ENCODE results near the gene TM9SF1.

TM9SF1 gene

DNA sequence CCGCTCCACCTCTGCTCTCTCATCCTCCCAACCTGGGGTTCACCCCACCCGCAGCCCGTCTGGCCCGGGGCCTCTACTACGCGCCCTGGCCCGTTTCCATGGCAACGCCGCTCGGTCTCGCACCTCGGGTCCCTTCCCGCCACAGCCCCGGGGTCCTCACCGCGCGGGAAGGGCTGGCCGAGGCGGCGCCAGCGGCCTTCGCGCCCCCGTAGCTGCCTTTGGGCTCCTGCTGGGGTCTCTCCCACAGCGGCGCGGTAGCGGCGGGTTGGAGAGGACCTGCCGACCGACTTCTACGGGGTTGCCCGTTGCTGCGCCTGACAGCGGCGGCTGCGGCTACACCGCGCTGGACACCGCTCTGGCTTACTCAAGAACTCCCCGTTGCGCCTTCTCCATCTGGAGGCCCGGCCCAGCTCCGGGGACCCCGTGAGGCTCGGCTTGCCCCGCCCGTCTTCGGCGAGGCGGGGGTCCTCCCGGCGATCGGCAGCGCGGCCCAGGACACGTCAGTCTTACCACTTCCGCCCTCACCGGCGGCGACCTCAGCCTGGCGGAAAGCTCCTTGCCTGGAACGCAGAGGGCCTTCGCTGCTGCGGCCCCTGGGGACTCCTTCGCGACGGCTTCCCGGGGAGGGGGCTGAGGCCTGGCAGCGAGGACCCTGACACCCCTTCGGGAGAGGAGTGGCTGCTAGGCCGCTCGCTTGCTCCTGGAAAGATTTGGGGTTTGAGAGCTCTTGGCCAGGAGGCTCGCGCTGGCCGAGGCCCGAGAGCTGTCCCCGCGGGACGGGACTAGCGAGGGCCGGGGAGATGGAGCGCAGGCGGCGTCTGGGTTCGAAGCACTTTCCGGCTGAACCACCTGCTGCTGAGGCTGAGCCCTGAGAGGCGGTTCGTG lies at the start of gene TM9SF1:
TSS of gene TM9SF1 (minus strand) at position 256 of the 885 bp plus-strand sequence. CDS start 422 bp downstream, outside the sequence.
- H3K4me3 ChIP-seq (ENCODE audit: low read length): peak within 1 kb of the TSS; percentile 95
- peak within 1 kb of the TSS; percentile 99 for H3K27ac ChIP-seq (ENCODE audit: low read depth, low read length)
- no peaks in the 10 kb centered on the region for H3K27me3 ChIP-seq (ENCODE audit: control insufficient read depth, insufficient read depth, low read length)
- H3K4me1 ChIP-seq (ENCODE audit: control insufficient read depth, insufficient read depth, low read length): peaks cover 14% of the 10 kb centered on the region
- peak within 1 kb of the TSS; percentile 58 for H3K9ac ChIP-seq (ENCODE audit: low read length)
- H3K36me3 ChIP-seq (ENCODE audit: control insufficient read depth, insufficient read depth, low read length): peaks cover 7% of the 10 kb centered on the region

DNA sequence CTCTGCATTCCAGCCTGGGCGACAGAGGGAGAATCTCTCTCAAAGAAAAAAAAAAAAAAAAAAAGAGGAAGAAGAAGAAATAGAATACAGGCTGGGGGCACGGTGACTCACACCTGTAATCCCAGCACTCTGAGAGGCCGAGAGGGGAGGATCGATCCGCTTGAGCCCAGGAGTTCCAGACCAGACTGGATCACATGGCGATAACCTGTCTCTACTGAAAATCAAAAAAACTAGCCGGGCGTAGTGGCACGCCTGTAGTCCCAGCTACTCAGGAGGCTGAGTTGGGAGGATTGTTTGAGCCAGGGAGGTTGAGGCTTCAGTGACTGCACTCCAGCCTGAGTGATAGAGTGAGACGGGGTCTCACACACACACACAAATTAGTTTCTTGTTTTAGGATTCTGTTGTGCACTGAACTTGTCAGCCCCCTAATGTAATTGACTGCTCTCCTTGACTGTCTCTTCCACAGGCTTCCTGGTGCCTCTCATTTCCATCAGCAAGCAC lies 48.1 kb upstream of the TM9SF1 start:
- peaks cover 22% of the 10 kb centered on the region for H3K36me3 ChIP-seq (ENCODE audit: control insufficient read depth, insufficient read depth, low read length)
- no peak overlapping the region for H3K9ac ChIP-seq (ENCODE audit: low read length)
- peak overlapping the region; percentile 100 for H3K27ac ChIP-seq (ENCODE audit: low read depth, low read length)
- H3K27me3 ChIP-seq (ENCODE audit: control insufficient read depth, insufficient read depth, low read length): no peaks in the 10 kb centered on the region
- peak overlapping the region; percentile 80 for H3K4me3 ChIP-seq (ENCODE audit: low read length)
- H3K4me1 ChIP-seq (ENCODE audit: control insufficient read depth, insufficient read depth, low read length): peaks cover 15% of the 10 kb centered on the region

DNA sequence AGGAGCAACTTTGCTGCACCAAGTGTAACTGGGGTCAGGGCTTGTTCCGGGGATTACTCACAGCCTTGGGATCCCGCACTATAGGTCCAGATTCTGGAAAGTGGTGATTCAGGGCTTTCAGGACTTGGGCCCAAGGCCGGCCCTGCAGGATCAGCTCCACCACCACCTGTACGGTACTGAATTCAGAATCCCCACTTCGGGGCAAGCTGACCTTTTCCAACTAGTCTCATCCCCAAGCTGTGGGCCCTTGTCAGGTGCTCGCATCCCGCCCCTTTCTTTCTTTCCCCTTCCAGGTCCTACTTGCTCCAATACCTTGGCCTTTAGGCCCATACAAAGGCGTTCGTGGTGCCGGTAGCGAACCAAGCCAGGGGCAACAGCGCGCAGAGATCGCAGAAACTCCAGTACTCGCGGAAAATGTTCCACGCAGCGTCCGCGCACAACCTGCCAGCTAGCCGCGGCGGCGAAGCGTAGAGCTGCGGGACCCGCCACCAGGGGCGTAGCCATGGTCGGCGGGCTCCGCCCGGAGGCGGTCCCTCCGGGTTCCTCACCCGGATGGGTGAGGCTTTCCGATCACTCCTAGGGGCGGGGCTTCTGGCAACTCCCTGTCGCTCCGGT lies 46.7 kb upstream of the TM9SF1 start:
- Histone ChIP-seq H3K27ac (ENCODE audit: low read depth, low read length) (peak overlapping the region; percentile 100), H3K4me1 (ENCODE audit: control insufficient read depth, insufficient read depth, low read length) (peaks cover 15% of the 10 kb centered on the region)

GRCh38 chr14:24240110-24240918 lies 45.1 kb upstream of the TM9SF1 start:
- Histone ChIP-seq H3K27me3 (ENCODE audit: control insufficient read depth, insufficient read depth, low read length) (no peaks in the 10 kb centered on the region), H3K4me1 (ENCODE audit: control insufficient read depth, insufficient read depth, low read length) (peaks cover 15% of the 10 kb centered on the region), H3K27ac (ENCODE audit: low read depth, low read length) (no peak overlapping the region), H3K36me3 (ENCODE audit: control insufficient read depth, insufficient read depth, low read length) (peaks cover 36% of the 10 kb centered on the region), H3K9ac (ENCODE audit: low read length) (no peak overlapping the region), H3K4me3 (ENCODE audit: low read length) (peak overlapping the region; percentile 7)

More for the DNA sequence above, 46.7 kb upstream of the TM9SF1 start:
- peak overlapping the region; percentile 80 for H3K4me3 ChIP-seq (ENCODE audit: low read length)
- H3K27me3 ChIP-seq (ENCODE audit: control insufficient read depth, insufficient read depth, low read length): no peaks in the 10 kb centered on the region
- H3K36me3 ChIP-seq (ENCODE audit: control insufficient read depth, insufficient read depth, low read length): peaks cover 31% of the 10 kb centered on the region
- peak overlapping the region; percentile 97 for H3K9ac ChIP-seq (ENCODE audit: low read length)

- no peak overlapping the region for H3K9ac ChIP-seq (ENCODE audit: low read length)
- no peak overlapping the region for H3K27ac ChIP-seq (ENCODE audit: low read depth, low read length)
- H3K4me1 ChIP-seq (ENCODE audit: control insufficient read depth, insufficient read depth, low read length): peaks cover 16% of the 10 kb centered on the region
- H3K36me3 ChIP-seq (ENCODE audit: control insufficient read depth, insufficient read depth, low read length): peaks cover 36% of the 10 kb centered on the region
- no peaks in the 10 kb centered on the region for H3K27me3 ChIP-seq (ENCODE audit: control insufficient read depth, insufficient read depth, low read length)
- no peak overlapping the region for H3K4me3 ChIP-seq (ENCODE audit: low read length)
Observed at GRCh38 chr14:24238527-24239037, 43.3 kb upstream of the TM9SF1 start.

DNA sequence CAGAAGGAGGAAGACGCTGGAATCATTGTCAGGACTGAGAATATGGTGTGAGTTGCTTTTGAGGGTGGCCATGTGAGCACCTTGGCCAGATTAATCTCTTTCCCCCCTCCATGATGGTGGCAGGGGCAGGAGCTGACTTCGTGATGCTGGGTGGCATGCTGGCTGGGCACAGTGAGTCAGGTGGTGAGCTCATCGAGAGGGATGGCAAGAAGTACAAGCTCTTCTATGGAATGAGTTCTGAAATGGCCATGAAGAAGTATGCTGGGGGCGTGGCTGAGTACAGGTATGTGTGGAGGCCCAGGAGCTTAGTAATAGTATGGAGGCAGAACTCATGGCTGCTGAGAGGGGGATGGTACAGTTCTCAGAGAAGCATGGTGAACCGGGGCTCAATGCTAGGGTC lies 42.9 kb upstream of the TM9SF1 start:
- H3K4me1 ChIP-seq (ENCODE audit: control insufficient read depth, insufficient read depth, low read length): peaks cover 17% of the 10 kb centered on the region
- H3K36me3 ChIP-seq (ENCODE audit: control insufficient read depth, insufficient read depth, low read length): peaks cover 36% of the 10 kb centered on the region
- H3K9ac ChIP-seq (ENCODE audit: low read length): no peak overlapping the region
- no peak overlapping the region for H3K27ac ChIP-seq (ENCODE audit: low read depth, low read length)
- H3K27me3 ChIP-seq (ENCODE audit: control insufficient read depth, insufficient read depth, low read length): no peaks in the 10 kb centered on the region
- no peak overlapping the region for H3K4me3 ChIP-seq (ENCODE audit: low read length)

- Histone ChIP-seq H3K4me3 (ENCODE audit: low read length) (no peak overlapping the region), H3K9ac (ENCODE audit: low read length) (no peak overlapping the region), H3K36me3 (ENCODE audit: control insufficient read depth, insufficient read depth, low read length) (peaks cover 36% of the 10 kb centered on the region), H3K27me3 (ENCODE audit: control insufficient read depth, insufficient read depth, low read length) (no peaks in the 10 kb centered on the region), H3K27ac (ENCODE audit: low read depth, low read length) (no peak overlapping the region), H3K4me1 (ENCODE audit: control insufficient read depth, insufficient read depth, low read length) (peaks cover 17% of the 10 kb centered on the region)
Observed at GRCh38 chr14:24237463-24237955, 42.3 kb upstream of the TM9SF1 start.

- H3K36me3 ChIP-seq (ENCODE audit: control insufficient read depth, insufficient read depth, low read length): peaks cover 36% of the 10 kb centered on the region
- no peaks in the 10 kb centered on the region for H3K27me3 ChIP-seq (ENCODE audit: control insufficient read depth, insufficient read depth, low read length)
- no peak overlapping the region for H3K9ac ChIP-seq (ENCODE audit: low read length)
- peaks cover 17% of the 10 kb centered on the region for H3K4me1 ChIP-seq (ENCODE audit: control insufficient read depth, insufficient read depth, low read length)
- H3K4me3 ChIP-seq (ENCODE audit: low read length): no peak overlapping the region
- no peak overlapping the region for H3K27ac ChIP-seq (ENCODE audit: low read depth, low read length)
Observed at GRCh38 chr14:24236689-24237462, 41.6 kb upstream of the TM9SF1 start.

- Histone ChIP-seq H3K4me1 (ENCODE audit: control insufficient read depth, insufficient read depth, low read length) (peaks cover 22% of the 10 kb centered on the region), H3K9ac (ENCODE audit: low read length) (no peak overlapping the region), H3K27ac (ENCODE audit: low read depth, low read length) (no peak overlapping the region), H3K27me3 (ENCODE audit: control insufficient read depth, insufficient read depth, low read length) (no peaks in the 10 kb centered on the region), H3K4me3 (ENCODE audit: low read length) (no peak overlapping the region), H3K36me3 (ENCODE audit: control insufficient read depth, insufficient read depth, low read length) (peaks cover 35% of the 10 kb centered on the region)
Observed at GRCh38 chr14:24235804-24236688, 40.8 kb upstream of the TM9SF1 start.

DNA sequence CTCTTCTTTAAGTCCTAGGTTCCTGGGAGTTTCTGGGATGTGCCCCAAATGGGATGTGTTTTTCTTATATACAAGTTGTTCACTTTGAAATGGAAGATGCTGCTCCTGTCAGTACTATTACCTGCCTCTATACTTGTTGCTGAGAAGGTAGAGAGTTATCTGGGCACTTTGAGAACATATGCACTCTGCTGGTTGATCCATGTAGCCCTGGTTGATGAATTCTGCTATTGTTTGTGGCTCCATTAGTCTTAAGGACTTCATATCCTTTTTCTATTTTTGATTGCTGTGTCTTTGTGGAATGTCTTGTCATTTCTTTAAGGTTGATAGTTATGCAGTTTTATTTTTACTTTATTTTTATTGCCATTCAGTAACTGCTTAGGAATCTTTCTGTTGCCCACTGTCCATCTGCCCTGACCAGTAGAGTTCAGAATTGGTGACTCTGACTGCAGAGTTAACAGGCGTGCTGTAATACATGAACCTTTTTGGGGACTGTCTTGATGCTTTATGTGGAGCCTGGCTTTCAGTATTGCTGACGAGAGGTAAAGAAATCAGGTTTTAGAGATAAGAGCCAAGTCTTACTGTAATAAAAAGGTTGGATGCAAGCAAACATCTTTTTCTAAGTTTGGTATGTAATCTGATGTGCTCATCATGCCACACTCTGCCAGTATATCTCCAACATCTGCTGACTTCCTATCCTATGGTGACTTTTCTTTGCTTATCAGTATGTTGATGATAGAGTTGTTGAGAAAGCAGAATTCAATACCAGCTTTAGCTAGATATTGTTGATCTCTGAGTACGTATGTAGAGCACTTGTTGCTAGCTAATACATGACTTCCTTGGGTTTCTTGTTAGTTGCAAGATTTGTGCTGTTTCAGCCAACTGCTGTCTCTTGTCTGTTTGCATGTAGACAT lies 39.1 kb upstream of the TM9SF1 start:
- Histone ChIP-seq H3K27ac (ENCODE audit: low read depth, low read length) (no peak overlapping the region), H3K4me3 (ENCODE audit: low read length) (no peak overlapping the region), H3K36me3 (ENCODE audit: control insufficient read depth, insufficient read depth, low read length) (peaks cover 22% of the 10 kb centered on the region), H3K9ac (ENCODE audit: low read length) (no peak overlapping the region), H3K27me3 (ENCODE audit: control insufficient read depth, insufficient read depth, low read length) (no peaks in the 10 kb centered on the region), H3K4me1 (ENCODE audit: control insufficient read depth, insufficient read depth, low read length) (peaks cover 13% of the 10 kb centered on the region)

Measured in rectal smooth muscle tissue (tissue), 1 donor.